Stomach (tissue), 9 donors: ENCODE results near the gene SLC22A12. TPM values are rescaled to one million over a fixed set of nuclear protein-coding genes. Genes with fewer than 3 reads are reported as not detected.

Experiments
- DNase-seq, 2 donors: peaks; one replicate each; pipeline versions ENCODE4 v3.0.0 to v3.0.0-alpha.2; 2013 to 2019
- H3K27ac ChIP-seq, 5 donors: fragments of 200-600 bp in 4 of 5; sonication (generic) in 4 of 5; one replicate each; pipeline ENCODE4 v1.5.1; 2013 to 2019; ENCODE audit warnings: mild to moderate bottlenecking in 1 of 5, moderate library complexity in 1 of 5
- H3K27me3 ChIP-seq, 3 donors: fragments of 200-600 bp; sonication (generic); one replicate each; pipeline ENCODE4 v1.5.1; 2017 to 2019; ENCODE audit warnings: mixed run types in 1 of 3
- H3K36me3 ChIP-seq, 4 donors: fragments of 200-600 bp; sonication (generic); 1 replicate in 3 of 4; 2 replicates in 1 of 4; pipeline ENCODE4 v1.5.1; 2016 to 2019
- H3K4me1 ChIP-seq, 4 donors: fragments of 200-600 bp; sonication (generic); one replicate each; pipeline ENCODE4 v1.5.1; 2016 to 2019
- H3K4me3 ChIP-seq, 4 donors: fragments of 200-600 bp; sonication (generic) in 3 of 4; one replicate each; pipeline ENCODE4 v1.5.1; 2016 to 2019; ENCODE audit warnings: mild to moderate bottlenecking in 1 of 4
- H3K9me3 ChIP-seq, 4 donors: fragments of 200-600 bp; sonication (generic); one replicate each; pipeline ENCODE4 v1.5.1; 2016 to 2019
- CTCF ChIP-seq, 7 experiments: fragments of 450-650 bp in 4 of 7; fragments of 200-600 bp in 3 of 7; sonication (generic) in 3 of 7; IDR thresholded peaks; one replicate each; pipeline ENCODE4 v1.5.1; 2016 to 2019; ENCODE audit warnings: antibody characterized with exemption in 7 of 7, control low read depth in 2 of 7, mild to moderate bottlenecking in 1 of 7
- EP300 ChIP-seq: sonication (generic); formaldehyde crosslinking; IDR thresholded peaks from one replicate; pipeline ENCODE4 v1.6.1; 2017; ENCODE audit warnings: antibody characterized with exemption
- POLR2A ChIP-seq, 4 donors: fragments of 450-650 bp; IDR thresholded peaks; one replicate each; pipeline ENCODE4 v1.6.1; 2016; ENCODE audit warnings: antibody characterized with exemption in 4 of 4, control low read depth in 2 of 4, mild to moderate bottlenecking in 1 of 4, moderate library complexity in 1 of 4
- POLR2AphosphoS5 ChIP-seq, 3 donors: sonication (generic); formaldehyde crosslinking; IDR thresholded peaks; one replicate each; pipeline ENCODE4 v1.6.1; 2016; ENCODE audit warnings: antibody characterized with exemption in 3 of 3
- WGBS, 5 donors: extraction: QIAGEN DNeasy Blood & Tissue Kit in 3 of 5; methylation state at CpG; one replicate each; pipeline versions ENCODE4 v1.1.5 to v1.1.7; 2013 to 2018; 5-methylcytosine and 5-hydroxymethylcytosine counted together
- intact Hi-C: fragments of 100-400 bp; cut with DNase I; formaldehyde crosslinking; loops from one replicate; pipeline ENCODE4 v1.15.1; 2023; ENCODE audit warnings: low total_unique reads
- polyA plus RNA-seq, 3 donors: library from polyadenylated mRNA; stranded (reverse); fragments of 200-250 nt; gene quantifications; one replicate each; pipeline ENCODE4 v1.2.3, GENCODE V29; 2013
- total RNA-seq, 5 donors: library from RNA; depleted of rRNA; stranded (reverse); fragments of >200 nt; gene quantifications; one replicate each; pipeline versions ENCODE4 v1.1.0 to v1.2.3, GENCODE V29; 2014 to 2016
- donor health status: healthy with polysubstance abuse.
- donor health status: Bipolar disorder and iron deficiency.
- donor health status: healthy.

SLC22A12 gene
- total and polyA plus RNA-seq, 8 donors: not detected

- H3K27ac ChIP-seq: no peak overlapping the region
- no peak for DNase-seq
- no peaks in the 10 kb centered on the region for H3K36me3 ChIP-seq
- no peak overlapping the region for H3K4me3 ChIP-seq
- no peaks in the 10 kb centered on the region for H3K9me3 ChIP-seq
- intact Hi-C loops: no loop called here
- no peak for TF ChIP-seq EP300
- TF ChIP-seq POLR2A (IDR thresholded peaks at IDR 0.05): no peak
- TF ChIP-seq POLR2AphosphoS5 (IDR thresholded peaks at IDR 0.05): no peak
- no peak for TF ChIP-seq CTCF (IDR thresholded peaks at IDR 0.05)
- WGBS, 5 donors: 69 to 76% (median 74%) methylated on average over 22 to 23 of the region's 23 CpGs
- H3K27me3 ChIP-seq: peaks cover 0 to 42% (median 14%) of the 10 kb centered on the region in 3 donors
- peaks cover 0 to 14% (median 0%) of the 10 kb centered on the region in 4 donors for H3K4me1 ChIP-seq
Measured at GRCh38 chr11:64606796-64607380, 15.9 kb downstream of the SLC22A12 start.

GRCh38 chr11:64607381-64607985 is 16.5 kb downstream of the SLC22A12 start:
- H3K4me1 ChIP-seq: peaks cover 0 to 14% (median 0%) of the 10 kb centered on the region in 4 donors
- DNase-seq: no peak
- TF ChIP-seq EP300 (no peak), CTCF (IDR thresholded peaks at IDR 0.05) (no peak), POLR2A (IDR thresholded peaks at IDR 0.05) (no peak), POLR2AphosphoS5 (IDR thresholded peaks at IDR 0.05) (no peak)
- H3K27me3 ChIP-seq: peaks cover 0 to 42% (median 14%) of the 10 kb centered on the region in 3 donors
- no peaks in the 10 kb centered on the region for H3K9me3 ChIP-seq
- peak overlapping the region; percentile 12 to 33 (median 29) for H3K4me3 ChIP-seq
- peak overlapping the region in 1 of 5 donors; percentile 64 for H3K27ac ChIP-seq
- intact Hi-C loops: no loop called here
- H3K36me3 ChIP-seq: no peaks in the 10 kb centered on the region
- WGBS, 5 donors: 60 to 71% (median 62%) methylated on average over 40 to 55 of the region's 55 CpGs

GRCh38 chr11:64608046-64608445 is 17.0 kb downstream of the SLC22A12 start:
- Histone ChIP-seq H3K4me1 (peaks cover 0 to 14% (median 0%) of the 10 kb centered on the region in 4 donors), H3K36me3 (no peaks in the 10 kb centered on the region), H3K27ac (peak overlapping the region in 1 of 5 donors; percentile 64), H3K9me3 (no peaks in the 10 kb centered on the region), H3K4me3 (peak overlapping the region; percentile 12 to 33 (median 29)), H3K27me3 (peaks cover 0 to 42% (median 14%) of the 10 kb centered on the region in 3 donors)
- intact Hi-C loops: no loop called here
- 16 to 30% (median 19%) methylated on average over 18 of the region's 18 CpGs for WGBS, 5 donors
- TF ChIP-seq POLR2AphosphoS5 (IDR thresholded peaks at IDR 0.05) (no peak), EP300 (no peak), POLR2A (IDR thresholded peaks at IDR 0.05) (no peak), CTCF (IDR thresholded peaks at IDR 0.05) (no peak)
- peak in 1 of 2 donors; percentile 63 for DNase-seq

- Histone ChIP-seq H3K27ac (no peak overlapping the region), H3K4me3 (no peak overlapping the region), H3K4me1 (peaks cover 0 to 14% (median 0%) of the 10 kb centered on the region in 4 donors), H3K36me3 (no peaks in the 10 kb centered on the region), H3K27me3 (peaks cover 0 to 42% (median 14%) of the 10 kb centered on the region in 3 donors), H3K9me3 (no peaks in the 10 kb centered on the region)
- TF ChIP-seq CTCF (IDR thresholded peaks at IDR 0.05) (no peak), POLR2AphosphoS5 (IDR thresholded peaks at IDR 0.05) (no peak), EP300 (no peak), POLR2A (IDR thresholded peaks at IDR 0.05) (no peak)
- intact Hi-C loops: no loop called here
- 62 to 75% (median 72%) methylated on average over 12 of the region's 12 CpGs for WGBS, 5 donors
- DNase-seq: peak in 1 of 2 donors; percentile 51
Measured at GRCh38 chr11:64608636-64609035, 17.6 kb downstream of the SLC22A12 start.
